K562 (cell line): ENCODE results near the gene TUBB6. TPM values are rescaled to one million over a fixed set of nuclear protein-coding genes. Genes with fewer than 3 reads are reported as not detected.

Source experiments
- ARHGAP35 ChIP-seq: fragments of 450-650 bp; IDR thresholded peaks from 2 replicates; pipeline ENCODE4 v1.6.1; 2018; ENCODE audit not compliant: partially characterized antibody
- CTBP1 ChIP-seq: fragments of 450-650 bp; IDR thresholded peaks from 2 replicates; pipeline ENCODE4 v1.6.1; 2016; ENCODE audit warnings: borderline replicate concordance
- CTCF ChIP-seq, 3 experiments: IDR thresholded peaks in 2 of 3; conservative IDR thresholded peaks in 1 of 3; 2 replicates each; pipeline ENCODE4 v1.5.1; 2011 to 2012; ENCODE audit warnings: low read length in 3 of 3, mild to moderate bottlenecking in 3 of 3, control low read depth in 2 of 3, improper control_type of control experiment in 1 of 3, inconsistent platforms in 1 of 3, low read depth in 1 of 3, mixed read lengths in 1 of 3, moderate library complexity in 1 of 3; ENCODE audit not compliant: insufficient read depth in 2 of 3
- E2F6 ChIP-seq, 2 experiments: IDR thresholded peaks; 2 replicates each; pipeline ENCODE4 v1.6.1; 2011; ENCODE audit warnings: borderline replicate concordance in 1 of 2, control low read depth in 1 of 2, low read depth in 1 of 2, low read length in 1 of 2, mild to moderate bottlenecking in 1 of 2, mixed read lengths in 1 of 2, moderate library complexity in 1 of 2; ENCODE audit not compliant: insufficient read depth in 1 of 2, insufficient read length in 1 of 2, poor library complexity in 1 of 2, severe bottlenecking in 1 of 2; ENCODE audit errors: extremely low read depth in 1 of 2
- EGR1 ChIP-seq: fragments of 450-650 bp; conservative IDR thresholded peaks from 2 replicates; pipeline ENCODE4 v1.6.1; 2017; ENCODE audit warnings: mild to moderate bottlenecking
- FOXA1 ChIP-seq: fragments of 450-650 bp; IDR thresholded peaks from 2 replicates; pipeline ENCODE4 v1.6.1; 2016; ENCODE audit warnings: mild to moderate bottlenecking, borderline replicate concordance
- MAFK ChIP-seq: IDR thresholded peaks from 2 replicates; pipeline ENCODE4 v1.6.1; 2011; ENCODE audit warnings: low read length, improper control_type of control experiment
- NCOA6 ChIP-seq: fragments of 450-650 bp; IDR thresholded peaks from 2 replicates; pipeline ENCODE4 v1.6.1; 2017; ENCODE audit warnings: mild to moderate bottlenecking
- PHF8 ChIP-seq: fragments of 200-600 bp; sonication (generic); IDR thresholded peaks from 2 replicates; pipeline ENCODE4 v1.6.1; 2012; ENCODE audit warnings: mixed run types, mild to moderate bottlenecking, inconsistent platforms, low read length, moderate library complexity, borderline replicate concordance
- PML ChIP-seq: IDR thresholded peaks from 2 replicates; pipeline ENCODE4 v1.6.1; 2012; ENCODE audit warnings: low read length, inconsistent platforms
- POLR2G ChIP-seq: fragments of 200-400 bp; formaldehyde crosslinking; IDR thresholded peaks from 2 replicates; pipeline ENCODE4 v1.6.1; 2017; ENCODE audit warnings: low read depth, mild to moderate bottlenecking, antibody characterized with exemption, low read length, moderate library complexity
- RCOR1 ChIP-seq, 2 experiments: IDR thresholded peaks; 2 replicates each; pipeline ENCODE4 v1.6.1; 2012; ENCODE audit warnings: low read depth in 2 of 2, low read length in 2 of 2, borderline replicate concordance in 1 of 2, improper control_type of control experiment in 1 of 2
- SAP30 ChIP-seq: fragments of 200-600 bp; sonication (generic); IDR thresholded peaks from 2 replicates; pipeline ENCODE4 v1.6.1; 2012; ENCODE audit warnings: borderline replicate concordance, low read depth, mild to moderate bottlenecking, moderate library complexity, low read length, control low read depth, inconsistent platforms; ENCODE audit not compliant: insufficient read depth, poor library complexity, severe bottlenecking
- SNRNP70 ChIP-seq: fragments of 200-400 bp; formaldehyde crosslinking; optimal IDR thresholded peaks from 2 replicates; pipeline ENCODE3; 2017; ENCODE audit warnings: low read depth, low read length
- YY1 ChIP-seq, 3 experiments: IDR thresholded peaks; 2 replicates each; pipeline ENCODE4 v1.6.1; 2011; ENCODE audit warnings: low read length in 2 of 3, mild to moderate bottlenecking in 2 of 3, moderate library complexity in 2 of 3, borderline replicate concordance in 1 of 3, control low read depth in 1 of 3, low read depth in 1 of 3; ENCODE audit not compliant: insufficient read depth in 3 of 3, insufficient replicate concordance in 2 of 3, control insufficient read depth in 1 of 3, insufficient read length in 1 of 3; ENCODE audit errors: extremely low read depth in 1 of 3
- ZNF507 ChIP-seq: conservative IDR thresholded peaks from 2 replicates; pipeline ENCODE4 v1.6.1; 2017; ENCODE audit warnings: missing genetic modification characterization, missing compliant biosample characterization
- polyA plus RNA-seq, 8 experiments: library from polyadenylated mRNA; depleted of rRNA in 4 of 8; stranded (reverse) in 5 of 8; unstranded in 3 of 8; fragments of >200 nt; fragmentation: Nextera tagmentation in 2 of 8; fragmentation: Illumina TruSeq in 1 of 8; extraction: Ambion mirVana in 2 of 8; extraction: Trizol in 1 of 8; gene quantifications; 2 replicates each; pipeline versions ENCODE4 v1.2.1 to v1.2.3, GENCODE V29; 2011 to 2014; ENCODE audit warnings: inconsistent platforms in 1 of 8, missing spikeins in 1 of 8
- total RNA-seq, 7 experiments: library from RNA; depleted of rRNA in 6 of 7; stranded (reverse); fragments of >200 nt in 6 of 7; fragmentation: Illumina TruSeq in 2 of 7; extraction: Trizol in 2 of 7; gene quantifications; 2 replicates each; pipeline versions ENCODE4 v1.2.1 to v1.2.3, GENCODE V29; 2011 to 2021; ENCODE audit warnings: low replicate concordance in 1 of 7
- TF ChIP-seq, protein P1 (sequence below): IDR thresholded peaks from 2 replicates; pipeline ENCODE4 v1.6.1; 2011; ENCODE audit warnings: borderline replicate concordance, low read depth, mild to moderate bottlenecking, moderate library complexity, low read length; ENCODE audit not compliant: insufficient read depth, poor library complexity, severe bottlenecking
- TF ChIP-seq, protein P2 (sequence below): fragments of 200-800 bp; sonication (Bioruptor generic); IDR thresholded peaks from 2 replicates; pipeline ENCODE4 v1.6.1; 2017; ENCODE audit warnings: missing genetic modification characterization, missing compliant biosample characterization

Gene TUBB6
- total and polyA plus RNA-seq, 9 of the 15 experiments (the other 6 are each of a cell fraction or from before 2014, with no cell fraction given), result 43.9 to 404 (median 81.1) TPM

- TF ChIP-seq, protein P1, sequence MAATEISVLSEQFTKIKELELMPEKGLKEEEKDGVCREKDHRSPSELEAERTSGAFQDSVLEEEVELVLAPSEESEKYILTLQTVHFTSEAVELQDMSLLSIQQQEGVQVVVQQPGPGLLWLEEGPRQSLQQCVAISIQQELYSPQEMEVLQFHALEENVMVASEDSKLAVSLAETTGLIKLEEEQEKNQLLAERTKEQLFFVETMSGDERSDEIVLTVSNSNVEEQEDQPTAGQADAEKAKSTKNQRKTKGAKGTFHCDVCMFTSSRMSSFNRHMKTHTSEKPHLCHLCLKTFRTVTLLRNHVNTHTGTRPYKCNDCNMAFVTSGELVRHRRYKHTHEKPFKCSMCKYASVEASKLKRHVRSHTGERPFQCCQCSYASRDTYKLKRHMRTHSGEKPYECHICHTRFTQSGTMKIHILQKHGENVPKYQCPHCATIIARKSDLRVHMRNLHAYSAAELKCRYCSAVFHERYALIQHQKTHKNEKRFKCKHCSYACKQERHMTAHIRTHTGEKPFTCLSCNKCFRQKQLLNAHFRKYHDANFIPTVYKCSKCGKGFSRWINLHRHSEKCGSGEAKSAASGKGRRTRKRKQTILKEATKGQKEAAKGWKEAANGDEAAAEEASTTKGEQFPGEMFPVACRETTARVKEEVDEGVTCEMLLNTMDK, result no peak
- TF ChIP-seq FOXA1 (no peak), E2F6 (IDR thresholded peaks at IDR 0.05; ENCODE audit: borderline replicate concordance in 1 of 2, extremely low read depth in 1 of 2, insufficient read depth in 1 of 2, insufficient read length in 1 of 2, low read depth in 1 of 2, low read length in 1 of 2, poor library complexity in 1 of 2, severe bottlenecking in 1 of 2) (peak in 1 of 2 experiments; percentile 73), PML (peak; percentile 19; the same call in 1 of the 2 replicates), YY1 (IDR thresholded peaks at IDR 0.05; ENCODE audit: borderline replicate concordance in 1 of 3, control insufficient read depth in 1 of 3, extremely low read depth in 1 of 3, insufficient read depth in 3 of 3, insufficient read length in 1 of 3, insufficient replicate concordance in 2 of 3, low read depth in 1 of 3, low read length in 2 of 3) (peak in 2 of 3 experiments; percentile 13 to 74), EGR1 (0 out of 2 replicates have a peak, but pooled peaks have one; percentile 7), ZNF507 (no peak), CTCF (IDR thresholded peaks at IDR 0.05 in 2 of 3, conservative IDR thresholded peaks at IDR 0.05 in 1 of 3; ENCODE audit: insufficient read depth in 2 of 3, low read depth in 1 of 3, low read length in 3 of 3) (peak in 1 of 3 experiments; percentile 8; a peak in 1 of 6 replicates), PHF8 (peak; percentile 78; the same call in 1 of the 2 replicates), MAFK (no peak), CTBP1 (no peak), NCOA6 (peak; percentile 85), ARHGAP35 (no peak), POLR2G (peak; percentile 91), SAP30 (no peak), RCOR1 (IDR thresholded peaks at IDR 0.05; ENCODE audit: borderline replicate concordance in 1 of 2, low read depth in 2 of 2, low read length in 2 of 2) (0 out of 4 replicates have a peak, but pooled peaks of 1 of the 2 experiments have one; percentile 4), SNRNP70 (no peak)
- TF ChIP-seq, protein P2, sequence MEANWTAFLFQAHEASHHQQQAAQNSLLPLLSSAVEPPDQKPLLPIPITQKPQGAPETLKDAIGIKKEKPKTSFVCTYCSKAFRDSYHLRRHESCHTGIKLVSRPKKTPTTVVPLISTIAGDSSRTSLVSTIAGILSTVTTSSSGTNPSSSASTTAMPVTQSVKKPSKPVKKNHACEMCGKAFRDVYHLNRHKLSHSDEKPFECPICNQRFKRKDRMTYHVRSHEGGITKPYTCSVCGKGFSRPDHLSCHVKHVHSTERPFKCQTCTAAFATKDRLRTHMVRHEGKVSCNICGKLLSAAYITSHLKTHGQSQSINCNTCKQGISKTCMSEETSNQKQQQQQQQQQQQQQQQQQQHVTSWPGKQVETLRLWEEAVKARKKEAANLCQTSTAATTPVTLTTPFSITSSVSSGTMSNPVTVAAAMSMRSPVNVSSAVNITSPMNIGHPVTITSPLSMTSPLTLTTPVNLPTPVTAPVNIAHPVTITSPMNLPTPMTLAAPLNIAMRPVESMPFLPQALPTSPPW (CRISPR knock-in tag), result peak; percentile 82
Measured at GRCh38 chr18:12307701-12308385, at the start of gene TUBB6 (continued).
